HG03064 (cell line): Measurements from ENCODE around the gene DNAJB14.

ENCODE experiments used
- ATAC-seq: cut with Tn5 transposase; IDR thresholded peaks from one replicate; pipeline ENCODE4 v1.9.1; 2021; ENCODE audit warnings: low read depth; ENCODE audit not compliant: unreplicated experiment

DNAJB14 gene

GRCh38 chr4:99945718-99946355 lies 581 bp downstream of the DNAJB14 start:
- ATAC-seq, result peak; percentile 0

GRCh38 chr4:99943904-99944437 lies 2.4 kb downstream of the DNAJB14 start:
- ATAC-seq, result no peak

GRCh38 chr4:99938243-99938753 lies 8.1 kb downstream of the DNAJB14 start:
- no peak for ATAC-seq

- no peak for ATAC-seq
These were observed 11.5 kb downstream of the DNAJB14 start for GRCh38 chr4:99934891-99935290.

- no peak for ATAC-seq
These were observed 18.9 kb downstream of the DNAJB14 start for GRCh38 chr4:99927566-99927965.

GRCh38 chr4:99921174-99921573 lies 25.2 kb downstream of the DNAJB14 start:
- no peak for ATAC-seq

GRCh38 chr4:99918656-99919055 lies 27.8 kb downstream of the DNAJB14 start:
- no peak for ATAC-seq

GRCh38 chr4:99917575-99917974 lies 28.8 kb downstream of the DNAJB14 start:
- no peak for ATAC-seq

- ATAC-seq, result no peak
These were observed 31.0 kb downstream of the DNAJB14 start for GRCh38 chr4:99915449-99915848.

- ATAC-seq, result no peak
These were observed 51.4 kb downstream of the DNAJB14 start for GRCh38 chr4:99894998-99895397.

GRCh38 chr4:99894161-99894997 lies 52.0 kb downstream of the DNAJB14 start, which contains the start of gene LAMTOR3:
LAMTOR3 (minus strand) TSS chr4:99894427; CDS start chr4:99893963, 464 bp downstream.
- peak; percentile 99 for ATAC-seq

- no peak for ATAC-seq
These were observed 52.6 kb downstream of the DNAJB14 start for GRCh38 chr4:99893839-99894160.

- no peak for ATAC-seq
These were observed 53.4 kb downstream of the DNAJB14 start for GRCh38 chr4:99893029-99893428.

GRCh38 chr4:99891351-99891750 lies 55.1 kb downstream of the DNAJB14 start:
- ATAC-seq, result no peak

GRCh38 chr4:99887837-99888236 lies 58.6 kb downstream of the DNAJB14 start:
- ATAC-seq, result no peak

- ATAC-seq, result no peak
These were observed 60.3 kb downstream of the DNAJB14 start for GRCh38 chr4:99886146-99886545.

- no peak for ATAC-seq
These were observed 60.7 kb downstream of the DNAJB14 start for GRCh38 chr4:99885687-99886086.

GRCh38 chr4:99885063-99885664 lies 61.3 kb downstream of the DNAJB14 start:
- ATAC-seq, result no peak

- no peak for ATAC-seq
These were observed 67.0 kb downstream of the DNAJB14 start for GRCh38 chr4:99879458-99879857.

GRCh38 chr4:99878604-99879003 lies 67.8 kb downstream of the DNAJB14 start:
- no peak for ATAC-seq

GRCh38 chr4:99876946-99877345 lies 69.5 kb downstream of the DNAJB14 start:
- ATAC-seq, result no peak
